Endometrium (tissue), 2 donors: ENCODE measurements around the gene KATNB1.
"Not testable (repeated sequence)": the region's sequence is repeated elsewhere in the genome, so short reads cannot be mapped to it uniquely, and the experiment has no call there.

ENCODE experiments used
- FAIRE-seq: peaks from 2 replicates; lab custom pipeline; 2012; peaks lifted over from hg19 to GRCh38; lab: Jason Lieb, UNC
- donor health status: control.
- donor health status: control.

KATNB1 gene

DNA sequence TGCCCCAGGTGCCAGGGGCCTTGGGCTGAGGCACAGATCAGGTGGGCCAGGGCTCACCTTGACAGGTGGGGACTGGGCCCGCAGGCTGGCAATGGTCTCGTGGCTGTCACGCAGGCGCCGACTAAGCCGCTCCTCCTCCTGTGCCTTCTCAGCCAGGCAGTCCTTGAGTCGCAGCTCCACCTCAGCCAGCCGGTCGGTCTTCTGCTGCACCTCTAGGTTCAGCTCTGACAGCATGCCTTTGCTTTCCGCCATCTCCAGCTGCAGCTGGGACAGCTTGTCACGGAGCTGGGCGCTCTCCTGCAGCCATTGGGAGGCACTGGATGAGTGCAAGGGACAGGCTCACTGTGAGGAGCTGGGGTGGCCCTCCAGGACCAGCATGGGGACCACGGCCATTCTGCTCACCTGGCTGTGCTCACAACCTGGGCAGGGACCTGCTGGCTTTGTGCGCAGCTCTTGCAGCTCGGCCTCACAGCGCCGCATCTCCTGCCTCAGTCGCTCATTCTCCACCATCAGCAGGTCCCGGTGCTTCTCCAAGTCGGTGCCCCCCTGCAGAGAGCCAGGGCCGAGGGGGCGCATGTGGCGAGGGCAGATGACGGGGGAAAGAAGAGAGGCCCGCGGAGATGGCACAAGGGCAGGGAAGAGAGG is 35.7 kb downstream of the KATNB1 start:
- no peak for FAIRE-seq

DNA sequence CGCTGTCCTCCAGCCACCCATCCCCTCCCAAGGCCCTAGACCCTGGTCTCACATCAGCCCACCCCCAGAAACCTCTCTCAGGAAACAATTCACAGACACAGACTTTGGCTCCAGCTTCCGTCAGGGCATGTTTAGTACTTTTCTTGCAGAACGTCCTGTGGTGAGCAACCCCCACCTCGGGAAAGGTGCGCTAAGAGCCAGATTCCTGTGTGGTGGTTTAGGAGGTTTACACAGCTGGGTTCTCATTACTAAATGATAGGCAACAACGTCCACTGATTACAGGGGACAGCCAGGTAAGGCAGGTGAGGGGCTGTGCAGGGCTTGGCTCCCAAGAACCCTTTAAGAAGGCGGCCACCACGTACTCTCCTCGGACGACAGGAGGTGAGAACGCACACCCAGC is 37.4 kb downstream of the KATNB1 start:
- no peak for FAIRE-seq

GRCh38 chr16:57773655-57774295 is 38.2 kb downstream of the KATNB1 start:
- no peak for FAIRE-seq

GRCh38 chr16:57774705-57775285 is 39.2 kb downstream of the KATNB1 start:
- FAIRE-seq = no peak

GRCh38 chr16:57775661-57776469 is 40.3 kb downstream of the KATNB1 start:
- no peak for FAIRE-seq

GRCh38 chr16:57778658-57779057 is 43.1 kb downstream of the KATNB1 start:
- no peak for FAIRE-seq

DNA sequence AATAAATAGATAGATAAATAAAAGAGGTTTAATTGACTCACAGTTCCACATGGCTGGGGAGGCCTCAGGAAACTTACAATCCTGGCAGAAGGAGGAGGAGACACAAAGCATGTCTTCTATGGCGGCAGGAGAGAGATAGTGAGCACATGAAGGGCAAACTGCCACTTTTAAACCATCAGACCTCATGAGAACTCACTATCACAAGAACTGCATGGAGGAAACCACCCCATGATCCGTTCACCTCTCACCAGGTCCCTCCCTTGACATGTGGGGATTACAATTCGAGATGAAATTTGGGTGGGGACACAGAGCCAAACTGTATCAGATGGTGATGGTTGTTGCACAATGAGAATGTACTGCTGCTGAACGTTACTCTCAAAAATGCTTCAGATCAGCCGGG is 44.3 kb downstream of the KATNB1 start:
- not testable (repeated sequence) for FAIRE-seq

DNA sequence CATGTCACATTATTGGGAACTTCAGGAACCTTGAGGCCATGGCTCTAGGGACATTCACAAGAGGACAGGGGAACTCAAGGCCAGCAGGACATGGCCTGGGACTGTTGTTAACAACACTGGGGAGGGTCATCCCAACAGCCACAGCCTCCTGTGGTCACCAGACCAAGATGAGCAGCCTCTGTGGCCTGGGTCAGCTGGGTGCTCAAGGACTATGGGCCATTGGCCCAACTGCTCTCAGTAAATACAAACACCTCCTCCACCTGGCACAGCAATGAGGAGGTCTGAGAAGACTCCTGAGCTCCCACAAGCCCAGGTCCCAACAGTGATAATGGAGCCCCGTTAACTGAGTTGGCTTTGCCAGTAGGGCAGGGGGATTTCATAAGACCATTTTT is 45.8 kb downstream of the KATNB1 start:
- FAIRE-seq = no peak

GRCh38 chr16:57781741-57782606 is 46.4 kb downstream of the KATNB1 start:
- no peak for FAIRE-seq

GRCh38 chr16:57782607-57783055 is 47.1 kb downstream of the KATNB1 start:
- FAIRE-seq = not testable (repeated sequence)

- FAIRE-seq = no peak
Measured at GRCh38 chr16:57783116-57783515, 47.5 kb downstream of the KATNB1 start.

GRCh38 chr16:57783883-57784282 is 48.3 kb downstream of the KATNB1 start:
- no peak for FAIRE-seq

GRCh38 chr16:57784334-57784733 is 48.8 kb downstream of the KATNB1 start:
- no peak for FAIRE-seq

- no peak for FAIRE-seq
Measured at GRCh38 chr16:57785385-57785784, 49.8 kb downstream of the KATNB1 start.

GRCh38 chr16:57785924-57786323 is 50.4 kb downstream of the KATNB1 start:
- FAIRE-seq = no peak

GRCh38 chr16:57786632-57787518 is 51.3 kb downstream of the KATNB1 start:
- FAIRE-seq = no peak

DNA sequence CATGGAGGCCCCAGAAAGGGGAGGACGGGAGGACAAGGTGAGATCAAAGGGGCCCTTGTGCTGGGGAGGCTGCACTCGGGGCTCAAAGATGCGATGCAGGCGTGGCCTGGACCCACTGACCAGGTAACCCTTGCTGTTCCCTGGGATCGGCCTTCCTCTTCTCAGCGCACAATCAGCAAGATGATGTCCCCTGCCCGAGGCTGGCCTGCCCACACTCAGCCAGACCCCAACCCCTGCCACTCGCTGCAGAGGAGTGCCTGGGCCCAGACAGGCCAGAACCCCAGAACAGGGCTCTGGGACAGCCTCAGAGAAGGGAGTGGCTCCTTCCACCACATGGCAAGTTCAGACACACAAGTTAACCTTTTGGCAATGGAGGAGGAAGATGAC is 51.9 kb downstream of the KATNB1 start:
- no peak for FAIRE-seq

DNA sequence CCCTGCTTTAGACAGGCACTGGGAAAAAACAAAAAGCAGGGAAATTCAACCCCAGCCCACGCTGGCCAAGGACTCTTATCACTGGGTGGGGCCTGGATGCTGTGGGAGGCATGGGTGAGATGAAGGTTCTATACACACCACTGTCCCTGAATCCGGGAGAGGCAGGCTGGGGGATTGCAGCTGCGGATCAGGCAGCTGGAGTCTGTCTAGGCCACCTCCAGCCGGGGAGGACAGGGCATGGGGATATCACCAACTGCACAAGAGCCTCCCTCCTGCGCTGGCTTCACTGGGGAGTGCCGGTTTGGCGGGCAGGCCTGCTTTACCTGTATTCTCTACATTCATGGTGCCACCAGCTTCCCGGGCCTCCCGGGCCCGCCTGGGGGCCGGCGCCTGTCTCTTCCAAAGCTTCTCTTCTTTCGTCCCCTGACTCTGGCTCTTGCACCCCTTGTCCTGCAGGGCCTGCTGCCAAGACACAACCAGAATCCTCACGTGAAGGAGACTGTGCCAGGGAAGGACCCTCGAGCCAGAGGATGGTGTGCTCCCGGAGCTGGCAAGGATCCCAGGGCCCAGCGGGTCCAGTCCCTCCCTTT is 52.8 kb downstream of the KATNB1 start:
- no peak for FAIRE-seq

DNA sequence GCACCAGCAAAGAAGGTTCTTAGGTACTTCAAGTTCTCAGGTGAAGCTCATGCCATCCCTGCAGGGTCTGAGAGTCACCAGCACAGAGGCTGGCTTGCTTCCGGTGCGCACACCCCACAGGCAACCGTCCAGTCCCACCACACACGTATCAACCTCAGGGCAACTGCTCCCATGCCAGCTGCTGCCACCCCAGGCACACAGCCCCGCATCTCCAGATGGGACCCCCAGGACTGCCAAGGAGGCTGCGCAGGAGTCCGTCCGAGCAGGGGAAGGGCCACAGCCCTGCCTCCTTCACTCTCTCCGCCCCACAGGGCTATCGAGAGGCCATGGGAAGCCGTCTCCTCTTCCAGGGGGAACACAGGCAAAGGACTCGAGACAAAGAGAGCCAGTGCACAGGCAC is 53.4 kb downstream of the KATNB1 start:
- no peak for FAIRE-seq

GRCh38 chr16:57791195-57791892 is 55.8 kb downstream of the KATNB1 start:
- no peak for FAIRE-seq
